Natural killer cell treated with Interleukin-12 subunit alpha and Interleukin-12 subunit beta and Interleukin-15 and Interleukin-18, amount 100 ng/mL, for 72 hours (primary cell): ENCODE results near the gene AMMECR1. TPM values are rescaled to one million over a fixed set of nuclear protein-coding genes. Genes with fewer than 3 reads are reported as not detected.

Experiments used
- ATAC-seq, 2 donors: fragments of 150-1000 bp; cut with Tn5 transposase in 1 of 2; sonication (Bioruptor Pico), chemical (Tn5 transposase) in 1 of 2; 2 replicates each; pipeline ENCODE4 v1.10.0; 2021
- DNase-seq: peaks from one replicate; pipeline ENCODE4 v3.0.0; 2022; ENCODE audit warnings: low spot score
- H3K27ac Mint-ChIP-seq, 2 donors: 1 replicate in 1 of 2; 2 replicates in 1 of 2; pipeline ENCODE4 v1.8.0; 2022; ENCODE audit warnings: mixed read lengths in 2 of 2, mild to moderate bottlenecking in 1 of 2, moderate library complexity in 1 of 2
- H3K27me3 Mint-ChIP-seq, 2 donors: 1 replicate in 1 of 2; 2 replicates in 1 of 2; pipeline ENCODE4 v1.8.0; 2022; ENCODE audit warnings: mixed read lengths in 2 of 2
- H3K36me3 Mint-ChIP-seq: one replicate; pipeline ENCODE4 v1.8.0; 2022; ENCODE audit warnings: mixed read lengths
- H3K4me1 Mint-ChIP-seq, 2 donors: 1 replicate in 1 of 2; 2 replicates in 1 of 2; pipeline ENCODE4 v1.8.0; 2022; ENCODE audit warnings: low read depth in 2 of 2, mixed read lengths in 2 of 2, mild to moderate bottlenecking in 1 of 2
- H3K4me3 Mint-ChIP-seq: one replicate; pipeline ENCODE4 v1.8.0; 2022; ENCODE audit warnings: mixed read lengths
- H3K9me3 Mint-ChIP-seq: 2 replicates; pipeline ENCODE4 v1.8.0; 2022; ENCODE audit warnings: mixed read lengths
- total RNA-seq, 2 donors: library from RNA; stranded (reverse); gene quantifications; one replicate each; pipeline ENCODE4 v1.2.3, GENCODE V29; 2022

AMMECR1 gene
- total RNA-seq, 2 donors from 2014 or later: 10.1 to 13.6 TPM

DNA sequence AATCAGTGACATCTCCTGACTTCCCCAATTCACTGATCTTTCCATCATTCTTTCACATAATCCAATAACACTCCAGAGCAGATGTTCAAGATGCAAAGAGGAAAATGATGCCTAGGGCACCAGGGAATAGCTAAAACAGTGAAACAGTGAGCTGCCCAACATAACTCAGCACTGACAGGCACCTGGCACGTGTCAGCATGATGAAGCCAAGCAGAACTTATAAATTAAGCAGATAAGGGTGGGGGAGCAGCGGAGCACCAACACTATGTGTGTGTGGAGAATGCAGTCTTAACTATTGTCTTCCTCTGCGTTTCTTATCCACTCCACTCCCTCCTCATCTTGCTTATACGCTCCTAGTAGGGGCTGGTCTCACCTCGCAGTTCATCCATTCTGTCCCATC, 89.4 kb downstream of the AMMECR1 start:
- H3K27me3 Mint-ChIP-seq: peaks cover 0 to 3% of the 10 kb centered on the region in 2 donors
- no peak overlapping the region for H3K4me3 Mint-ChIP-seq
- H3K4me1 Mint-ChIP-seq: peaks cover 28 to 33% of the 10 kb centered on the region in 2 donors
- no peak for ATAC-seq
- H3K36me3 Mint-ChIP-seq: peaks cover 7% of the 10 kb centered on the region
- H3K27ac Mint-ChIP-seq: no peak overlapping the region
- H3K9me3 Mint-ChIP-seq: peaks cover 6% of the 10 kb centered on the region
- no peak for DNase-seq

- Mint-ChIP-seq H3K4me3 (no peak overlapping the region), H3K27ac (no peak overlapping the region), H3K36me3 (peaks cover 7% of the 10 kb centered on the region), H3K4me1 (peaks cover 24 to 25% of the 10 kb centered on the region in 2 donors), H3K27me3 (peaks cover 0 to 3% of the 10 kb centered on the region in 2 donors), H3K9me3 (peaks cover 6% of the 10 kb centered on the region)
- ATAC-seq: no peak
- DNase-seq: no peak
Measured at GRCh38 chrX:110226931-110227330, 91.0 kb downstream of the AMMECR1 start.

DNA sequence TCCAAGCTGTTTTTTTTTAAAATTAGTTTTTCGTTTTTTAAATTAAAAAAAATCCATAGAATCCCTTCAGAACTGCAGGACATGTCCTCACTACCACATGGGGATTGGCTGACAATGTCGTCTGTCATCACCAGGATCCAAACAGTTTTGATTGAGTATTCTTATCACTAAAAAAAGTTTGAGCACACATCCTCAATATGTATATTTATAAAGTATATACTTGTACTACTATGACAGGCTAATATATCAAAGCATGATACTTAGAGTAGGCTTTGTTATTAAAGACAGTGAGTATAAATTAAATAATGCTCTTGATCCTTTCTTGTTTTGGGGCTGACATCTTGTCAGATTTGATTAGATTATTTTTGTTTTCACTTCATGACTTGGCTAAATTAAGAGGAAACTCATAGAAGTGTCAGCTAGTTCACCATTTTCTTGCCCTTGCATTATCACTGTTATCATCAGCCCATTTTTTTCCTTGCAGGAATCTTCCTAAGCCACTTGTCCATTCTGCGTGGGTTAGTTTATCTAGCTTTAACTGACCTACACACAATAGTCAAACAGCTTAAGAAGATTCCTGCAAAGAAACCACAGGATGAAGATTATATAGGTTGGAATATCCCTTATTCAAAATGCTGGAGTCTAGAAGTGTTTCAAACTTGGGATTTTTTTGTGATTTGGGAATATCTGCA, 92.8 kb downstream of the AMMECR1 start:
- no peaks in the 10 kb centered on the region for H3K9me3 Mint-ChIP-seq
- peaks cover 0 to 6% of the 10 kb centered on the region in 2 donors for H3K27me3 Mint-ChIP-seq
- H3K36me3 Mint-ChIP-seq: no peaks in the 10 kb centered on the region
- H3K27ac Mint-ChIP-seq: no peak overlapping the region
- DNase-seq (no peak), ATAC-seq (no peak)
- H3K4me1 Mint-ChIP-seq: peaks cover 13 to 14% of the 10 kb centered on the region in 2 donors
- H3K4me3 Mint-ChIP-seq: no peak overlapping the region

DNA sequence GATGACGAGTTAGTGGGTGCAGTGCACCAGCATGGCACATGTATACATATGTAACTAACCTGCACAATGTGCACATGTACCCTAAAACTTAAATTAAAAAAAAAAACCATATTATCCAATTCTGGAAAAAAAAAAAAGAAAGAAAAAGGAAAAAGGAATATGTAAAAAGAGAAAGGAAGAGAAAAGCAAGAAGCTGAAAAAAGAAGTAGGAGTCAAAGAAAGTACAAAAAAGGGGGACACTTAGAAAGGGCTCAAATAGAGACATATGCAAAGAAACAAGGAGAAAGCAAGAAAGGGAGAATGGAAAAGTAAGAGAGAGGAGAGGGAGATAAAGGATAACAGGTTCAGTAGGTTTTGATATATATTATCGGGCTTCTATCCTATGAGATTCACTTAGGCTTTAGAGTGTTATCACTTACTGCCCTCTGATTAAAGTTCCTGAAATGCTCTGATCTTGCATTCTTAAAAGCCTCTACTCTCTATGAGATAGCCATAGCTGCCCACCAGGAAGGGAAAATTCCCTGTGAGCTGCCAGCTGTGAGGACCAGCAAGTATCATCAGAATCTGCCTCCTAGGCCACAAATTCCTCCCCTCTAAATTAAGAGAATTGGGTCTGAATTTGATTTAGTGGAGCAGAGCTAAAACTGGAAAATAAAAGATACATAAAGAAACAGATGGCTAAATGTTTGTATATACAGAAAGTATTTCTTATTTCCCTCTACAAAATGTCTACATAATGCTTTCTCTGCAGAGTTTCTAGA, 95.2 kb downstream of the AMMECR1 start:
- Mint-ChIP-seq H3K36me3 (no peaks in the 10 kb centered on the region), H3K4me3 (no peak overlapping the region), H3K9me3 (no peaks in the 10 kb centered on the region), H3K27me3 (peaks cover 0 to 6% of the 10 kb centered on the region in 2 donors), H3K27ac (no peak overlapping the region), H3K4me1 (peaks cover 14% of the 10 kb centered on the region in 2 donors)
- ATAC-seq (no peak), DNase-seq (no peak)

- Mint-ChIP-seq H3K4me1 (peaks cover 14 to 15% of the 10 kb centered on the region in 2 donors), H3K36me3 (no peaks in the 10 kb centered on the region), H3K4me3 (no peak overlapping the region), H3K27ac (no peak overlapping the region), H3K27me3 (peaks cover 0 to 3% of the 10 kb centered on the region in 2 donors), H3K9me3 (no peaks in the 10 kb centered on the region)
- DNase-seq (no peak), ATAC-seq (no peak)
Measured at GRCh38 chrX:110219920-110220319, 98.0 kb downstream of the AMMECR1 start.

GRCh38 chrX:110218591-110218990, 99.3 kb downstream of the AMMECR1 start:
- no peak overlapping the region for H3K4me3 Mint-ChIP-seq
- DNase-seq (no peak), ATAC-seq (no peak)
- H3K27me3 Mint-ChIP-seq: peaks cover 0 to 3% of the 10 kb centered on the region in 2 donors
- peaks cover 14 to 15% of the 10 kb centered on the region in 2 donors for H3K4me1 Mint-ChIP-seq
- H3K27ac Mint-ChIP-seq: no peak overlapping the region
- no peaks in the 10 kb centered on the region for H3K9me3 Mint-ChIP-seq
- H3K36me3 Mint-ChIP-seq: no peaks in the 10 kb centered on the region

DNA sequence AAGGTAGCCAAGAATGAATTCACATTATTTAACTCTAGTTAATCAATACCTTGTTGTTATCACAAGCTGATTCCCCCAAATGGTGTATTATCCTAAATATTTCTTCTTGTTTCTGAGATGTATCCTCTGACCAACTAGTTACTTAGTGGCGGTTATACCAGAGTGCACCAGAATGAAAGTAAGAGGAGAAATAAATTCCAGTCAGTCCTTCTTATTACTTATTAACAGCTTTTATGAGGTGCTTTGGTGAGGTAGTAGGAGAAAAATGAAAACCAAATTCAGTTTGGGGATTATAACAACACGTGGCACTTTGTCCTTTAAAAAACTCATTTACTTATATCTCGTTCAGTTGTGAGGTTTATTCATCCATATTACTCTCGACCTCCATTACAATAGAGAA, 101.9 kb downstream of the AMMECR1 start:
- H3K36me3 Mint-ChIP-seq: no peaks in the 10 kb centered on the region
- peaks cover 7 to 9% of the 10 kb centered on the region in 2 donors for H3K4me1 Mint-ChIP-seq
- H3K9me3 Mint-ChIP-seq: no peaks in the 10 kb centered on the region
- H3K27ac Mint-ChIP-seq: no peak overlapping the region
- DNase-seq (no peak), ATAC-seq (no peak)
- H3K27me3 Mint-ChIP-seq: no peaks in the 10 kb centered on the region
- H3K4me3 Mint-ChIP-seq: no peak overlapping the region

- no peaks in the 10 kb centered on the region for H3K9me3 Mint-ChIP-seq
- H3K27me3 Mint-ChIP-seq: no peaks in the 10 kb centered on the region
- H3K36me3 Mint-ChIP-seq: no peaks in the 10 kb centered on the region
- ATAC-seq (no peak), DNase-seq (no peak)
- H3K4me1 Mint-ChIP-seq: peaks cover 6 to 9% of the 10 kb centered on the region in 2 donors
- no peak overlapping the region for H3K4me3 Mint-ChIP-seq
- H3K27ac Mint-ChIP-seq: no peak overlapping the region
Measured at GRCh38 chrX:110215411-110215810, 102.5 kb downstream of the AMMECR1 start.

GRCh38 chrX:110214684-110215083, 103.2 kb downstream of the AMMECR1 start:
- Mint-ChIP-seq H3K27me3 (no peaks in the 10 kb centered on the region), H3K9me3 (no peaks in the 10 kb centered on the region), H3K36me3 (no peaks in the 10 kb centered on the region), H3K4me1 (peaks cover 6 to 9% of the 10 kb centered on the region in 2 donors), H3K4me3 (no peak overlapping the region), H3K27ac (no peak overlapping the region)
- DNase-seq (no peak), ATAC-seq (no peak)

GRCh38 chrX:110213183-110213582, 104.7 kb downstream of the AMMECR1 start:
- Mint-ChIP-seq H3K9me3 (no peaks in the 10 kb centered on the region), H3K36me3 (no peaks in the 10 kb centered on the region), H3K4me3 (no peak overlapping the region), H3K4me1 (peaks cover 6 to 9% of the 10 kb centered on the region in 2 donors), H3K27ac (no peak overlapping the region), H3K27me3 (no peaks in the 10 kb centered on the region)
- no peak for DNase-seq
- no peak for ATAC-seq

GRCh38 chrX:110212299-110212698, 105.6 kb downstream of the AMMECR1 start:
- no peak for DNase-seq
- no peak for ATAC-seq
- H3K27me3 Mint-ChIP-seq: no peaks in the 10 kb centered on the region
- no peak overlapping the region for H3K27ac Mint-ChIP-seq
- H3K36me3 Mint-ChIP-seq: no peaks in the 10 kb centered on the region
- no peak overlapping the region for H3K4me3 Mint-ChIP-seq
- no peaks in the 10 kb centered on the region for H3K9me3 Mint-ChIP-seq
- H3K4me1 Mint-ChIP-seq: peaks cover 2 to 4% of the 10 kb centered on the region in 2 donors

- no peak overlapping the region for H3K27ac Mint-ChIP-seq
- DNase-seq: no peak
- no peaks in the 10 kb centered on the region for H3K27me3 Mint-ChIP-seq
- no peak overlapping the region for H3K4me3 Mint-ChIP-seq
- H3K36me3 Mint-ChIP-seq: no peaks in the 10 kb centered on the region
- H3K4me1 Mint-ChIP-seq: peaks cover 6% of the 10 kb centered on the region in 2 donors
- no peaks in the 10 kb centered on the region for H3K9me3 Mint-ChIP-seq
- ATAC-seq: no peak
Measured at GRCh38 chrX:110211340-110211739, 106.5 kb downstream of the AMMECR1 start.

GRCh38 chrX:110210417-110211139, 107.3 kb downstream of the AMMECR1 start:
- H3K27ac Mint-ChIP-seq: no peak overlapping the region
- peaks cover 10% of the 10 kb centered on the region in 2 donors for H3K4me1 Mint-ChIP-seq
- ATAC-seq (no peak), DNase-seq (no peak)
- no peaks in the 10 kb centered on the region for H3K9me3 Mint-ChIP-seq
- no peaks in the 10 kb centered on the region for H3K36me3 Mint-ChIP-seq
- no peak overlapping the region for H3K4me3 Mint-ChIP-seq
- H3K27me3 Mint-ChIP-seq: no peaks in the 10 kb centered on the region

- Mint-ChIP-seq H3K9me3 (no peaks in the 10 kb centered on the region), H3K27me3 (peaks cover 0 to 4% of the 10 kb centered on the region in 2 donors), H3K4me3 (no peak overlapping the region), H3K36me3 (no peaks in the 10 kb centered on the region), H3K27ac (no peak overlapping the region), H3K4me1 (peaks cover 16 to 18% of the 10 kb centered on the region in 2 donors)
- ATAC-seq (no peak), DNase-seq (no peak)
Measured at GRCh38 chrX:110208092-110208491, 109.8 kb downstream of the AMMECR1 start.
